Embryonic facial prominence (tissue), 1 donor: ENCODE data around the gene LSM11.

Experiments
- DNase-seq: peaks from one replicate; pipeline ENCODE4 v3.0.0-alpha.2; 2016; ENCODE audit errors: extremely low spot score

Gene LSM11

DNA sequence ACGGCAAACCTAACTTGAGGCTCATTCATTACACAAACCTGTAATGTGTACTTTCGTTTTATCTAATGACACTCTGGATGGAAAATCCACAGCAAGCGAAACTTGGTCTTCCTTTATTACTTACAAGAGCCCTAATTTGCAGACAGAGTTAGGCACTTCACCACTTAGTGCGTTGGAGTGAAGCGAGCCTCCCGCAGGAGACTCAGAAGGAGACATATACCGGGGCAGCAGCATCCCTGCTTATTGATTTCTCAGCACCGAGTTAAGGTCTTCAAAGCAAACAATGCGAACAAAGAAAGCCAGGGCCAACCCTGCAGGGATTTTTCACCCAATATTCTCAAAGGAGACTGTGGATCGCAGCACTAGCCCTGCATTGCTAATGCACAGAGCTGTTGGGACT lies 28.6 kb downstream of the LSM11 start:
- no peak for DNase-seq

DNA sequence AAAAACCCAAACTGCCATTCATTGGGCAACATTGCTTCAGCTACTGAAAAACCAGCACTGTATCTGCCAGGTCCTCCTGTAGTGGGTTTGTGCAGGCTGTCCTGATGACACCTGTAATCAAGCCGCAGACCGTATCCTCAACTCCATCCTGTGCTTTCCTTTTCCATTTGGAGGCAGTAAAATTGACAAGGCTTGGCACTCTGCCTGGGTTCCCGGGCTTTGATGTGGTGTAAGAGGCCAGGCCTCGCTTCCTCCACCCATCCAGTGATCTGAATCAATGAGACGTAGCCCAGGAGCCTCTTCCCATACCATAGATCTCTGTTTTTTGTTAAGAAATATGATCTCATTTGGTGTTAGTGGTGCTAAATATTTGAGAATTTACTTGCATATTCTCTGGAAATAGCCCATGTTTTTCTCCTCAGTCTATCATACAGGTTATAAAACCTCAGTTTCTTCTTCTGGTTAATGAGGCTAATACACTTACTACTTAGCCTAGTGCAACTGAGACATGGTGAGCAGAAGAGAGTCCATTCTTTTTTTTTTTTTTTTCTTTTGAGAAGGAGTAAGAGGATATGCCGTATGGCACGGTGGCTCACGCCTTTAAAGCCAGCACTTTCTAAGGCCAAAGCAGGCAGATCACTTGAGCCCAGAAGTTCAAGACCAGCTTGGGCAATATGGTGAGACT lies 34.8 kb downstream of the LSM11 start:
- DNase-seq: no peak

DNA sequence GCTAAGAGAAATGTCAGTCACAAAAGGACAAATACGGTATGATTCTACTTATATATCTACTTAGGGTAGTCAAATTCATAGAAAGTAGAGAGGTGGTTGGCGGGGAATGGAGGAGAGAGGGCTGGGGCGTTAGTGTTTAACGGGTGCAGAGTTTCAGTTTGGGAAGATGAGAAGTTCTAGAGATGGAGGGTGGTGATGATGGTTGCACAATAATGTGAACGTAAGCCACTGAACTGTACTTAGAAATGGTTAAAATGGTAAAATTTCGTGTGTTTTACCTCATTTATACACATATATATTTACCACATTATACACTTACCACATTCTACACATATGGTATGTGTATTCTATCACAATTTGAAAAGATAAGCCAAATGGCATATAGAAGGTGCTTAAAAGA lies 35.7 kb downstream of the LSM11 start:
- DNase-seq: no peak

DNA sequence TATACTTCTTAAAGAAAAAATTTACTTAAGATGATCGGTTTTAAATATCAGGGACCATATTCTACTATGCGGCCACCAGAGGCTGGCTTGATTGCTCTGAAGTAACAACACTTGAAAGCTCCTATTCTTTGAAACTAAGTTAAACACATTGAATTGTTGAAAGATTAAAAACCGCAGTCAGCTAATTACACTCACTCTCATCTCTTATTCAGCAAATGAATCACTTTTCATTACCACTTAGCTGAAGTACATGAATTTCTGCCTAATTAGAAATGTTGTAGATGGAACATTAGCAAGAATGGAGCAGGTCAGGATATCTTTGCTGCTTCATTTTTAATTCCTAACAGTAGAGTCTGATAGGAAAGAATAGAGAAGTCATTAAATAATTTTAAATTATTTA lies 42.3 kb downstream of the LSM11 start:
- DNase-seq: no peak

DNA sequence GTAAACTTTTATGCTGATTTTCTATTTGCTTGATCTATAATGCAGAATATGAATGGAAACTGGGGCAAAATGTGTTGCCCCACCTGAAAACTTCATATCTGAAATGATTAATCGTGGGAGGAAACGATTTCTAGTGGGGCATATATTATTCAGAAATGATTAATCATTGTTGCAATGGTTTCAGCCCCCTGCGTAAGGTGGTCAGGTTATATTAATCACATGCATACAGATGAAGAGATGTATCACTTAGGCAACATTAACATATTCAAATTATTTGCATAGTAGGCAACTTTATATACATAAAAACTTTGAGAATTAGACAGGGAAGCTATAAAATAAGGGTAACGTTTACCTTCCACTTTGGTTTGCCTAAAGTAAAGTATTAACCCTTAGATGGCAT lies 49.8 kb downstream of the LSM11 start:
- DNase-seq: no peak

DNA sequence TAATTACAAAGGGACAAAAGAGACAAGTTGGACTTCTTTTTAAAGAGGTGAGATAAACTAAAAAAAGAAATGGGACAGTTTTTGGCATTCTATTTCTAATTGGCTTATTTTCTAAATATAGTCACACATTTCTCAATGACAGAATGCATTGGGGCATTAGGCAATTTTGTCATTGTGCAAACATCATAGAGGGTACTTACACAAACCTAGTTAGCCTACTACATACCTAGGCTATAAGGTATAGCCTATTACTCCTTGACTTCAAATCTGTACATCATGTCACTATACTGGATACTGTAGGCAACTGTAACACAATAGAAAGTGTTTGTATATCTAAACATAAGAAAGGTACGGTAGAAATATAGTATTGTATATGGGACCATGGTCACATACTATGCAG lies 56.1 kb downstream of the LSM11 start:
- no peak for DNase-seq

DNA sequence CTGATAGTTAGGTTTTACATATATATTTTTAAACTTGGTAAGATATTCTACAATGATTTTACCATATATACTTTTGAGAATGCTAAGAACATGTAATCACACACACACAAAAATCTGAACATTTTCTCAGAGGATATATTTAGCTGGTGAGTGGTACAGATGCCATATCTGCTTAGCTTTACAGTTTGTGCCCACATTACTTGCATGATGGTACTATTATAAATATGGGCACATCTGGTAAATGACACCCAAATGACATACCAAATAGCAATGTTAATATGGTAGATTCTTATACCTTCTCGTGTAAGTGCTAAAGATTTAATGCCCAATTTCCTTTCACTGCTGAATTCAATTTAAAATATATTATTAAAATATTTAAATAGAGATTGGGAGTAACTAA lies 56.6 kb downstream of the LSM11 start:
- DNase-seq: no peak

DNA sequence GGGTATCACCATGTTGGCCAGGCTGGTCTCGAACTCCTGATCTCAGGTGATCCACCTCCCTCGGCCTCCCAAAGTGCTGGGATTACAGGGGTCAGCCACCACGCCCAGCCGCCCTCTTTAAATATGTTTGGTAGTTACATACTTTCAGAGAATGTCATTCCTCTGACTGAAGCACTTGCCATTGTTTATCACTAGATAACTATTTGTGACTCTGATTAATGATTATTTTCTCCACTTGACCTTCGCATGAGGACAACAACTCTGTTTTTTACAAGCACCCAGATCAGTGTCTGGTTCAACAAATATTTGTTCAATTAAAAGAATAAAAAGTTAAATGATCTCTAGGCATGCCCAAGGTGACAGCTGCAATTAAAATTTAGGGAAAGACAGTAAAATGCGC lies 59.2 kb downstream of the LSM11 start:
- no peak for DNase-seq

DNA sequence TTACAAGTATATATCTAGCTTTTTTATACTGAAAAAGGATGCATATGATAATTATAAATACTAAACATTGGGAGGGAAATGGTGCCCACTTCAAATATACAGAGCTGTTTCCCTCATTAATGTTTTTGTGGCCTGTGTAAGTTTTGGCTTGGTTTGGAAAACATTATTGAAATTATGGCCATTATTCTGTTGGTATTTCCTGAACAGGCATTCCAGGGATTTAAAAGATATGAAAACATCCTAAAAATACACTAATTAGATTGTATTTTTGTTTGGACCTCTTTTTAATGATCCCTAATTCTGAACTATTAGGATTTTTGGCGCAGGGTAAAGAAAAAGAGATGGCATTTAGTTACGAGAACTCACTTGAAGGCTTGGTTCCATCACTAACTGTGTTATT lies 64.5 kb downstream of the LSM11 start:
- DNase-seq: no peak
